CD14-positive monocyte (primary cell): Measurements from ENCODE around the gene MST1. TPM values are rescaled to one million over a fixed set of nuclear protein-coding genes. Genes with fewer than 3 reads are reported as not detected.

ENCODE experiments used
- DNase-seq, 3 donors: peaks; one replicate each; pipeline ENCODE4 v3.0.0-alpha.2; 2011 to 2022
- H2AFZ ChIP-seq: 2 replicates; pipeline ENCODE4 v1.6.0; 2012; ENCODE audit warnings: mild to moderate bottlenecking, low read depth, low read length, inconsistent platforms; ENCODE audit not compliant: insufficient read depth, poor library complexity, severe bottlenecking
- H3K27ac ChIP-seq, 2 donors: 1 replicate in 1 of 2; 2 replicates in 1 of 2; pipeline ENCODE4 v1.5.1; 2012 to 2013; ENCODE audit warnings: low read length in 2 of 2, control low read depth in 1 of 2, inconsistent platforms in 1 of 2, low read depth in 1 of 2, mild to moderate bottlenecking in 1 of 2
- H3K27me3 ChIP-seq, 2 donors: one replicate each; pipeline versions ENCODE4 v1.6.0 to v1.6.1; 2011 to 2013; ENCODE audit warnings: low read length in 2 of 2; ENCODE audit not compliant: control insufficient read depth in 2 of 2, insufficient read depth in 2 of 2
- H3K36me3 ChIP-seq, 2 donors: replicated peaks in 1 of 2; 1 replicate in 1 of 2; 2 replicates in 1 of 2; pipeline versions ENCODE4 v1.5.1 to v1.6.1; 2012 to 2013; ENCODE audit warnings: low read length in 2 of 2, control low read depth in 1 of 2, inconsistent platforms in 1 of 2, mild to moderate bottlenecking in 1 of 2; ENCODE audit not compliant: insufficient read depth in 2 of 2, control insufficient read depth in 1 of 2
- H3K4me1 ChIP-seq, 2 donors: 1 replicate in 1 of 2; 2 replicates in 1 of 2; pipeline versions ENCODE4 v1.5.1 to v1.6.1; 2012 to 2013; ENCODE audit warnings: low read length in 2 of 2, control low read depth in 1 of 2, inconsistent platforms in 1 of 2, mild to moderate bottlenecking in 1 of 2, moderate library complexity in 1 of 2; ENCODE audit not compliant: insufficient read depth in 2 of 2, control insufficient read depth in 1 of 2
- H3K4me2 ChIP-seq: replicated peaks from 2 replicates; pipeline ENCODE3; 2012; ENCODE audit warnings: low read length, moderate library complexity, mild to moderate bottlenecking; ENCODE audit not compliant: poor library complexity, severe bottlenecking; ENCODE audit errors: extremely low read depth
- H3K4me3 ChIP-seq, 3 experiments: fragments of 200-600 bp in 1 of 3; sonication (generic) in 1 of 3; replicated peaks in 1 of 3; 1 replicate in 2 of 3; 2 replicates in 1 of 3; pipeline ENCODE4 v1.5.1; 2011 to 2013; ENCODE audit warnings: low read length in 3 of 3, mild to moderate bottlenecking in 3 of 3, control low read depth in 2 of 3, low read depth in 2 of 3, inconsistent platforms in 1 of 3, moderate library complexity in 1 of 3
- H3K79me2 ChIP-seq: 2 replicates; pipeline ENCODE4 v1.6.0; 2012; ENCODE audit warnings: mild to moderate bottlenecking, control low read depth, inconsistent platforms, low read length, moderate library complexity; ENCODE audit not compliant: insufficient read depth
- H3K9ac ChIP-seq: 2 replicates; pipeline ENCODE4 v1.6.0; 2017; ENCODE audit warnings: low read length, mild to moderate bottlenecking; ENCODE audit not compliant: insufficient read depth, poor library complexity, severe bottlenecking
- H3K9me3 ChIP-seq, 2 donors: replicated peaks in 1 of 2; 1 replicate in 1 of 2; 2 replicates in 1 of 2; pipeline versions ENCODE4 v1.5.1 to v1.6.1; 2012 to 2013; ENCODE audit warnings: low read length in 2 of 2, control low read depth in 1 of 2; ENCODE audit not compliant: control insufficient read depth in 1 of 2, insufficient read depth in 1 of 2
- H4K20me1 ChIP-seq: 2 replicates; pipeline ENCODE4 v1.6.0; 2012; ENCODE audit warnings: mild to moderate bottlenecking, low read length, control low read depth, moderate library complexity; ENCODE audit not compliant: insufficient read depth
- H3K27ac Mint-ChIP-seq, 7 donors: one replicate each; pipeline ENCODE4 v1.8.0; 2020; ENCODE audit warnings: mild to moderate bottlenecking in 7 of 7, mixed read lengths in 7 of 7, moderate library complexity in 6 of 7, inconsistent platforms in 2 of 7
- H3K27me3 Mint-ChIP-seq, 3 donors: one replicate each; pipeline ENCODE4 v1.8.0; 2021 to 2022; ENCODE audit warnings: low read depth in 3 of 3, mild to moderate bottlenecking in 3 of 3, mixed read lengths in 3 of 3, moderate library complexity in 3 of 3, inconsistent platforms in 1 of 3
- H3K36me3 Mint-ChIP-seq, 2 donors: one replicate each; pipeline ENCODE4 v1.8.0; 2020; ENCODE audit warnings: mixed read lengths in 2 of 2, inconsistent platforms in 1 of 2, mild to moderate bottlenecking in 1 of 2
- H3K4me1 Mint-ChIP-seq: one replicate; pipeline ENCODE4 v1.8.0; 2020; ENCODE audit warnings: mild to moderate bottlenecking, mixed read lengths
- H3K4me3 Mint-ChIP-seq, 2 donors: one replicate each; pipeline ENCODE4 v1.8.0; 2020; ENCODE audit warnings: mild to moderate bottlenecking in 2 of 2, mixed read lengths in 2 of 2, moderate library complexity in 1 of 2
- H3K9me3 Mint-ChIP-seq, 7 donors: one replicate each; pipeline ENCODE4 v1.8.0; 2020 to 2022; ENCODE audit warnings: mixed read lengths in 7 of 7, mild to moderate bottlenecking in 6 of 7, moderate library complexity in 6 of 7, inconsistent platforms in 2 of 7
- WGBS: methylation state at CpG from one replicate; pipeline ENCODE4 v1.1.5; 2013; ENCODE audit warnings: missing lambda C conversion rate; ENCODE audit not compliant: insufficient coverage; 5-methylcytosine and 5-hydroxymethylcytosine counted together
- intact Hi-C, 2 donors: fragments of 100-400 bp; cut with micrococcal nuclease; formaldehyde crosslinking; loops; one replicate each; pipeline versions ENCODE4 v1.15.0 to v1.15.1; 2023
- polyA plus RNA-seq, 3 donors: library from polyadenylated mRNA; depleted of rRNA in 1 of 3; unstranded in 2 of 3; stranded (reverse) in 1 of 3; fragments of 300-500 nt in 2 of 3; fragments of >200 nt in 1 of 3; fragmentation: Illumina TruSeq in 2 of 3; gene quantifications; 1 replicate in 2 of 3; 2 replicates in 1 of 3; pipeline ENCODE4 v1.2.3, GENCODE V29; 2012 to 2021
- small RNA-seq: library from RNA; depleted of rRNA; stranded (forward); fragments of <200 nt; gene quantifications from one replicate; pipeline ENCODE3, GENCODE V24; 2012; ENCODE audit warnings: low read depth; ENCODE audit not compliant: insufficient read length
- TF ChIP-seq, protein P1 (sequence below): fragments of 200-600 bp; IDR thresholded peaks from one replicate; pipeline ENCODE4 v1.8.0; 2022; ENCODE audit warnings: antibody characterized with exemption, mild to moderate bottlenecking

The MST1 gene
- polyA plus RNA-seq, 3 donors: 0.28 to 17.8 TPM; not detected in 1

- TF ChIP-seq, protein P1, sequence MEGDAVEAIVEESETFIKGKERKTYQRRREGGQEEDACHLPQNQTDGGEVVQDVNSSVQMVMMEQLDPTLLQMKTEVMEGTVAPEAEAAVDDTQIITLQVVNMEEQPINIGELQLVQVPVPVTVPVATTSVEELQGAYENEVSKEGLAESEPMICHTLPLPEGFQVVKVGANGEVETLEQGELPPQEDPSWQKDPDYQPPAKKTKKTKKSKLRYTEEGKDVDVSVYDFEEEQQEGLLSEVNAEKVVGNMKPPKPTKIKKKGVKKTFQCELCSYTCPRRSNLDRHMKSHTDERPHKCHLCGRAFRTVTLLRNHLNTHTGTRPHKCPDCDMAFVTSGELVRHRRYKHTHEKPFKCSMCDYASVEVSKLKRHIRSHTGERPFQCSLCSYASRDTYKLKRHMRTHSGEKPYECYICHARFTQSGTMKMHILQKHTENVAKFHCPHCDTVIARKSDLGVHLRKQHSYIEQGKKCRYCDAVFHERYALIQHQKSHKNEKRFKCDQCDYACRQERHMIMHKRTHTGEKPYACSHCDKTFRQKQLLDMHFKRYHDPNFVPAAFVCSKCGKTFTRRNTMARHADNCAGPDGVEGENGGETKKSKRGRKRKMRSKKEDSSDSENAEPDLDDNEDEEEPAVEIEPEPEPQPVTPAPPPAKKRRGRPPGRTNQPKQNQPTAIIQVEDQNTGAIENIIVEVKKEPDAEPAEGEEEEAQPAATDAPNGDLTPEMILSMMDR: no peak
- Mint-ChIP-seq H3K4me3 (no peak overlapping the region), H3K27me3 (peaks cover 6 to 9% (median 8%) of the 10 kb centered on the region in 3 donors), H3K4me1 (peaks cover 3% of the 10 kb centered on the region), H3K36me3 (no peaks in the 10 kb centered on the region), H3K27ac (no peak overlapping the region), H3K9me3 (peaks cover 2 to 10% (median 8%) of the 10 kb centered on the region in 7 donors)
- intact Hi-C loops: no loop called here
- DNase-seq: no peak
- WGBS: 63% methylated on average over 7 of the region's 7 CpGs
- Histone ChIP-seq H2AFZ (no peak overlapping the region), H3K9me3 (peaks cover 5% of the 10 kb centered on the region in 2 donors), H3K36me3 (no peaks in the 10 kb centered on the region), H3K4me2 (no peak overlapping the region), H3K4me1 (no peaks in the 10 kb centered on the region), H3K27me3 (no peaks in the 10 kb centered on the region), H3K27ac (no peak overlapping the region), H3K4me3 (no peak overlapping the region), H3K79me2 (no peaks in the 10 kb centered on the region), H4K20me1 (no peaks in the 10 kb centered on the region), H3K9ac (no peak overlapping the region)
Observed at GRCh38 chr3:49636883-49637609, 52.2 kb downstream of the MST1 start.

- Mint-ChIP-seq H3K36me3 (no peaks in the 10 kb centered on the region), H3K27me3 (peaks cover 7 to 15% (median 11%) of the 10 kb centered on the region in 3 donors), H3K4me3 (no peak overlapping the region), H3K9me3 (peaks cover 13 to 20% (median 17%) of the 10 kb centered on the region in 7 donors), H3K27ac (no peak overlapping the region), H3K4me1 (peaks cover 3% of the 10 kb centered on the region)
- Histone ChIP-seq H3K9ac (no peak overlapping the region), H3K4me3 (no peak overlapping the region), H3K79me2 (no peaks in the 10 kb centered on the region), H2AFZ (no peak overlapping the region), H4K20me1 (no peaks in the 10 kb centered on the region), H3K36me3 (no peaks in the 10 kb centered on the region), H3K9me3 (peaks cover 15 to 16% of the 10 kb centered on the region in 2 donors), H3K4me1 (no peaks in the 10 kb centered on the region), H3K27me3 (no peaks in the 10 kb centered on the region), H3K4me2 (no peak overlapping the region), H3K27ac (no peak overlapping the region)
- TF ChIP-seq, protein P1: no peak
- WGBS: 86% methylated on average over 2 of the region's 3 CpGs
- DNase-seq: no peak
- intact Hi-C loops: no loop called here
Observed at GRCh38 chr3:49634736-49635135, 54.5 kb downstream of the MST1 start.

Small RNA genes lying within 50 kb of the gene (small RNA-seq; reads per million reads assigned to genes)
- not detected for gene AMIGO3

Other genes with a start within 250 kb of the MST1 start
- gene DAG1, start 219.2 kb downstream of the MST1 start, polyA plus RNA-seq: 1 to 10 TPM; 3.9 to 5.8 (median 4.2) TPM
- not detected for gene BSN, start 135.0 kb downstream of the MST1 start, polyA plus RNA-seq
- gene APEH, start 15.1 kb downstream of the MST1 start, polyA plus RNA-seq: 100 to 1,000 TPM in 1 of 3 donors, 10 to 100 TPM in 2; 66.1 to 105 (median 92.6) TPM
- 10 to 100 TPM; 11.1 to 46.2 (median 15.7) TPM for gene RNF123, start 83 bp upstream of the MST1 start, polyA plus RNA-seq
- under 1 TPM in 1 of 3 donors, not detected in 2; 0.96 TPM for gene AMIGO3, start 30.2 kb upstream of the MST1 start, polyA plus RNA-seq
- 10 to 100 TPM; 14.7 to 17.6 (median 17.6) TPM for gene GMPPB, start 34.5 kb upstream of the MST1 start, polyA plus RNA-seq
- gene IP6K1, start 97.1 kb upstream of the MST1 start, polyA plus RNA-seq: 10 to 100 TPM; 15.8 to 27.1 (median 16.1) TPM
- gene CDHR4, start 110.4 kb upstream of the MST1 start, polyA plus RNA-seq: not detected
- 1 to 10 TPM in 2 of 3 donors, under 1 TPM in 1; 0.43 to 1.3 (median 1.3) TPM for gene INKA1, start 113.8 kb upstream of the MST1 start, polyA plus RNA-seq
- gene UBA7, start 124.5 kb upstream of the MST1 start, polyA plus RNA-seq: 100 to 1,000 TPM in 1 of 3 donors, 10 to 100 TPM in 2; 39.1 to 399 (median 43.7) TPM
- 1 to 10 TPM in 1 of 3 donors, under 1 TPM in 2; 0.68 to 1.1 (median 0.95) TPM for gene TRAIP, start 167.1 kb upstream of the MST1 start, polyA plus RNA-seq
- gene CAMKV, start 180.4 kb upstream of the MST1 start, polyA plus RNA-seq: under 1 TPM in 2 of 3 donors, not detected in 1; 0.03 to 0.10 TPM
- under 1 TPM in 1 of 3 donors, not detected in 2; 0.25 TPM for gene MST1R, start 214.4 kb upstream of the MST1 start, polyA plus RNA-seq
- 1 to 10 TPM; 5.4 to 6.6 (median 6.1) TPM for gene MON1A, start 240.3 kb upstream of the MST1 start, polyA plus RNA-seq